GM18511 (cell line): Measurements from ENCODE around the gene SCYGR4.
A peak's percentile ranks its signal among the peaks of the same experiment; 100 is the strongest.
"Not testable (repeated sequence)": the region's sequence is repeated elsewhere in the genome, so short reads cannot be mapped to it uniquely, and the experiment has no call there.

Experiments
- ATAC-seq: cut with Tn5 transposase; IDR thresholded peaks from one replicate; pipeline ENCODE4 v1.9.1; 2021; ENCODE audit warnings: mild to moderate bottlenecking, moderate library complexity; ENCODE audit not compliant: unreplicated experiment

Gene SCYGR4, protein sequence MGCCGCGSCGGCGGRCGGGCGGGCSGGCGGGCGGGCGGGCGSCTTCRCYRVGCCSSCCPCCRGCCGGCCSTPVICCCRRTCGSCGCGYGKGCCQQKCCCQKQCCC

DNA sequence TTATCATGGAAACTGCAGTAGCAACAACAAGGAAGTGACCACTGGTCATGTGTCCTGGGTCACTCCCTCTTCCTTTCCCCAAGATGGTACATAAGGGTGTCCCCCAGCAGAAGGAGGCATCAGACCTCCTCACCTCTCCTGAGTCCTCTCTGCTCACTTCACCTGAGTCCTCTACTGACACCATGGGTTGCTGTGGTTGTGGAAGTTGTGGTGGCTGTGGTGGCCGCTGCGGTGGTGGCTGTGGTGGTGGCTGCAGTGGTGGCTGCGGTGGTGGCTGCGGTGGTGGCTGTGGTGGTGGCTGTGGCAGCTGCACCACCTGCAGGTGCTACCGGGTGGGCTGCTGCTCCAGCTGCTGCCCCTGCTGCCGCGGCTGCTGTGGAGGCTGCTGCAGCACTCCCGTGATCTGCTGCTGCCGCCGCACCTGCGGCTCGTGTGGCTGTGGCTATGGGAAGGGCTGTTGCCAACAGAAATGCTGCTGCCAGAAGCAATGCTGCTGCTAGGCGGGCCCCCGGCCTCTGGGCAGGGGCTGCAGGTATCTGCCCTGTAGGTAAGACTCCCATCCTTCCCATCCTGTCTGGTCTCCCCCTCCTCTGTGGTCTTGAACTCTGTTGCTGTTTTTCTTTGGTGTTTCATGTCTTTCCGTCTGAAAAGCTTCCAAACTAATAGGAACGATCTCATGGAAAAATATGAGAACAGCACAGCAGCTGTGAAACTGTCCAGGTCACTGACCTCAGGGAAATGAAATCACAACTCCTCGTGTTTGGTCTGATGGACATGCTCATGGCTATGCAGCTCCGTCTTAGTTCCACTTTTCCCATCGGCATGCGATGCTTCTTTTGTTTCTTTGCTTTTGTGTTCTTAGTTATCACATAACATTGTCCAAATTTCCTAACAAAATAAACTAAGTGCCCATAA lies at the start of gene SCYGR4:
TSS of gene SCYGR4 (plus strand) at position 183 of the 915 bp plus-strand sequence. CDS start at position 183, 0 bp downstream.
- ATAC-seq, result no peak

DNA sequence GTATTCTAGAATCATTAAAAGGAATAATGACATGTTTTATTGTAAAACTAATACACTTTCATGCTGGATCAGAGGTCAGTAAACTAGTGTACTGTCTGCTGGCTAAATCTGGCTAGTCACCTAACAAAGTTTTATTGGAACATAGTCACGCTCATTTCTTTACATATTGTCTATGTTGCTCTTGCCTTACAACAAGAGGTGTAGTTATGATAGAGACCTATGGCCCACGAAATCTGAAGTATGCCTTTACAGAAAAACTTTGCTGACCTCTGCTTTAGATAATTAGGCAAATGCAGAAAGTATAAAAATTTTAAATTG lies 48.5 kb upstream of the SCYGR4 start:
- ATAC-seq, result no peak

DNA sequence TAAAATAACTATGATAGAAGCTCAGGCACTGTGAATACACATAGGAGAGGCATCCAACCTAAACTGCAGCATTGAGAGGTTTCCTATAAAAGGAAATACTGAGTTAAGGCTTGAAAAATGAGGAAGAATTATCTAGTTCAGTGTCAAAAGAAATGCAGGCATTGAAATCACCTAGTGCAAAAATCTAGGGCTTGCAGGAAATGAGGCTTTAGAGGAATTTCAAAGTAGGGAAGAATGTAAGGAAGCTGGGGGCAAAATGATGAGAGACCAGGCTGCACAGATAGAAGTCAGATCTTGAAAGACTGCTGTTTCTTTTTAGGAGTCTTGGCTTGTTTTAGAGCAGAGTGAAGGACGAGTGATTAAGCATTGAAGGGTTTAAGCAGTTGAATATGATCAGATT lies 46.7 kb upstream of the SCYGR4 start:
- ATAC-seq, result no peak

DNA sequence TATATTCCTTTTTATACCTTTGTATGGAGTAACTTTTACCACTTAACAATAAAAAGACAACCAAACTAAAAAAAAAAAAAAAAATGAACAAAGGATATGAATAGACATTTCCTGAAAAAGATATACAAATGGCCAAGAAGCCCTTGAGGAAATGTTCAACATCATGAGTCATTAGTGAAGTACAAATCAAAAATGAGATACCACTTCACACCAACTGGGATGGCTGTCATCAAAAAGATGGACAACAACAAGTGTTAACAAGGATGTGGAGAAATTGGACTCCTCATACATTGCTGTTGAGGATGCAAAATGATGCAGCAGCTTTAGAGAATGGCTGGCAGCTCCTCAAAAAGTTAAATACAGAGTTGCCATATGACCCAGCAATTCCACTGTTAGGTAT lies 41.2 kb upstream of the SCYGR4 start:
- ATAC-seq, result no peak

DNA sequence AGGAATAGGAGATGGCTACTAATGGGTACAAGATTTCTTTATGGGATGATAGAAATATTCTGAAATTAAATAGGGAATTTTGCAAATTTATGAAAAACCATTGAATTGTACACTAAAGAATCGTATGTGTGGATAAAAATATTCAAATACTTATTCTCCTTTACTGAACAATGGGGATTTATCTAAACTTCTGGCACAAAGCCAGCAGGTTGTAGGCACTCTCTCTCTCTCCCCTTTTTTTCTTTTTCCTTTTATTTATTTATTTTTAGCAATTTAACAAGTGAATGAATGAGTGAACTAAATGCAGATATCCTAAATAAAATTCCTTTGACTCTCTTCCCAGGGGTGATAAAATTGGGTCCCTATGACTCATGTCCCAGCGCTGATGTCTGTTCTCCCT lies 40.5 kb upstream of the SCYGR4 start:
- no peak for ATAC-seq

DNA sequence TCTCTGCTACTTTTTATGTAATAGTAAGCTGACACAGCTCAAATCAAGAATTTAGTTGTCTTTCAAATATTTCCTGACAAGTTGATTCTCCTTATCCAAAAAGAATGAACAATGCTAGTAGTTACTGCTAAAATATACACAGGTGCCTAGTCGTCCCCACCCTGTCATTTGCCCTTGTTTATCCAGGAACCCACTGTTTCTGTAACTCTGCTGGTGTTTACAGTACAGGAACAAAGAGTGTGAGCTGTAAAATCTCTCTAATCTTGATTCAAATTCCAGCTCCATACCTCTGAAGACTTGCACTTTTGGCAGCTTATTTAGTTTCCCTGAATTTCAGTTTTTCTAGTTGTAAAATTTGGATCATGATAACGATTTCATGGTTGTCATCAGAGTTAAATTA lies 39.7 kb upstream of the SCYGR4 start:
- ATAC-seq, result no peak

DNA sequence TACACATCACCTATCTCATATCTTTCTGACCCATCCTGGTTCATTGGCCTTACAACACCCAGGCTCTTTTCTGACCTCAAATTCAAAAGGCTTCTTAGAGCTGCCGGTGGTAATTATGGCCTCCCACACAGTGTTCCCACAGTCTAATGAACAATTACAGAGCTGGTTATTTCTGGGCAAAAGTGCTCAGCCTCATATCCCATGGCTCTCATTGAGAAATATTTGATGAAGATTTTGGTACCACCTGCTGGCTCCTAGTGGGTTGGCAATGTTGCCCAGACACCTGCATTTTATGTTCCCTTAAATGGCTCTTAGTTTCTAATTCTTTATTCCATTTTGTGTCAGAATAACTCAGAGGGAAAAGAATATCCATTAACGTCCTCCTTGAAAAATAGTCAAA lies 38.7 kb upstream of the SCYGR4 start:
- no peak for ATAC-seq

DNA sequence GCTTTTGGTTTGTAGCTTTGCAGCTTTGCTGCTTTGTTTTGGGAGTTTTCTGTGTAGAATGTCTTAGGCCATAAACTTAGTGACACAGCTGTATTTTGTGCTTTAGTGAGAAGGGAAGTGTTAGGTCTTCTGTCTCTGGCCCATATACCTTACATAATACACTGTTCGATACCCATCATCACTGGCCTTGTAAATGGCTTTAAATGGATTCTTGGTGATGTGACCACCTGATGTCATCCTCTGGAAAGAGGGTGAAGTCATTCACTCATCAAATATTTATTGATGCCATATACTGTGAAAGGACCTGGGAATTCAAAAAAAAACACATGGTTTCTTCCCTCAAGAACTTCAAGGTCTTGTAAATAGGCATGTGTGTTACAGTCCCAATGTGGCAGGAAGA lies 37.5 kb upstream of the SCYGR4 start:
- no peak for ATAC-seq

DNA sequence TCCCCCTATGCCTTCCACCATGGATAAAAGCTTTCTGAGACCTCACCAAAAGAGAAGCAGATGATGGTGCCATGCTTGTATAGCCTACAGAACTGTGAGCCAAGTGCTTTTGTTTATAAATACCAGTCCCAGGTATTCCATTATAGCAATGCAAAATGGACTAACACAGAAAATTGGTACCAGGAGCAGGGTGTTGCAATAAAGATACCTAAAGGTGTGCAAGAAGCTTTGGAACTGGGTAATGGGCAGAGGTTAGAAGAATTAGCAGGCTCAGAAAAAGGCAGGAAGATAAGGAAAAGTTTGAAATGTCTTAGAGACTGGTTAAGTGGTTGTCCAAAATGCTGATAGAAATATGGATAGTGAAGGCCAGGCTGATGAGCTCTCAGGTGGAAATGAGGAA lies 34.9 kb upstream of the SCYGR4 start:
- ATAC-seq, result no peak

DNA sequence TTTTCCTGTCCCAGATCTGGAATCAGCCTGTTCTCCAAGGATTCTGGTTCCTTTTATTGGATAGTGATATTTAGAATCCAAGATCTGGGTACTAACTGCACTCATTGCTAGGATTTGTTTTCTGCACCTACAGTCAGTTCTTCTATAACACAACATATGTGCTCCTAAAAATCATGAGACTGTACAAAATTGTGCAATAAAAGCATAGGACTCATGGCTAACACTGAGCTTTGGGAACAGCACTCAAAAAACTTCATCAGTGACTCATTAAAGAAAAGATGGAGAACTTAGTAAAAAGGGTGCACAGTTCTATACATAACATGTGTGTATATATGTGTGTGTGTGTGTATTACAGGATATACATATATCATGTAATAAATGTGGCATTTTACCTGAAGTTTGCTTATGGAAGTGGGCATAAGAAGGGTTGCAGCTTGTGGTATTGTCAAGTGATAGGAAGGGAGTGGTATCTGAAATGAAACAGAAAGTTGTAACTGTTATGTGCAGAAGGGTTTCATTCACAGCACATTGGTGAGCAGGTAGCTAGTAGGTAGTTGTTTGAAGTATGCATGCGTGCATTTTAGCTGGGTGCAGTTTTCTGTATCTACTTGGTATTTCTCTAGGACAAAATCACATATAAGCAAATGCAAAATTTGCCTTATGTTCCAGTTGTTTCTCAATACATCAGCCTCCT lies 24.5 kb upstream of the SCYGR4 start:
- peak; percentile 86 for ATAC-seq

DNA sequence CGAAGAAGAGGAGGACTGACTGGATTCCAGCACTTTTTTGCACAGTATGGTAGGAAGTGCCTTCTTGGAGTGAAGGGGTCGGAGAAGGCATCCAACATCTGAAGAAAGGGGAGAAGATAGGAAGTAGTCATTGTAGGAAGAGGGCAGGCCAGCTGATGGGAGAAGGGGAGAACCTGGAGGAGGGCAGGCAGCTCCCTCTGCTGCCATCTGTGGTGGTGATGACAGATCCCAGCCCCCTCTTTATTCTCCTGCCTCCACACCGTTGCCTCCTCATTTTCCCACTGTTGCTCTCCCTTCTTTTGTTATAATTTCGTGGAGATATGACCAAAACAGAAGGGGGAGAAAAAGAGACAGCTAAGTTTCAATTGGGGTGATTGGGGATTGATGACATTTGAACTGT lies 21.5 kb upstream of the SCYGR4 start:
- ATAC-seq, result no peak

DNA sequence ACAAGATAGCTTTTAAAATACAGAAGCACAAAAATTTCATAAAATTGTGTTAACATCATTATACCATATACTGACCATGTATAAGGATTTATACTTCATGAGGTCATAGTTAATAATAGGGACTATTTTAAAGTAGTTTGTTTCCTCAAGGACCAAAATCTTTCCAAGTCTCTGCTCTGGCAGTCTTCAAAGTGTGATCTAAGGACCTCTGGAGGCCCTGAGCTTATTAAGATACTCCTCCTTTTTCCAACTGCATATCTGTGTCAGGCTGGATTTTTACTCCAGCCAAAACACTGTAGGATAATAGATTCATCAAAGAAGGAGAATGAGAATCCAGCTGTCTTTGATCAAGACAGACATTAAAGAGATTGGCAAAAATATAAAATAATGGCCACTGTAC lies 20.3 kb upstream of the SCYGR4 start:
- no peak for ATAC-seq

DNA sequence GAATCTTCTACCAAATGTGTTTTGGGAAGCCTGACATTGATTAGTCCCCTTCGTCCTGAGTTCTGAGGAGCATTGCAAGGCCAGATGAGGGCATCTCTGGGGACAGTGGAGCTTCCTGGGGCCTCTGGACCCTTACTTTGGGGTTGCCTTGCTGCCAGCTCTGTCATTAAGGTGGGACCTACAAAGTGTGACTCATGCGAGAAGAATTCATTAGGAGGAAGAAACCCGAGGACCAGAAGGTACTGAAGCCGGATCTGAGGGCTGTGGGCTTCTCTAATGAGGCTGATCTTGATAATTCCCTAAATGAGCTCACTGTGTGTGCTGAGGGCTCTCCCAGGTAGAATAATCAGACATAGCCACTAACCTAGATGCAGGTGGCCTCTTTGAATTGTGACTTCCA lies 19.3 kb upstream of the SCYGR4 start:
- no peak for ATAC-seq

DNA sequence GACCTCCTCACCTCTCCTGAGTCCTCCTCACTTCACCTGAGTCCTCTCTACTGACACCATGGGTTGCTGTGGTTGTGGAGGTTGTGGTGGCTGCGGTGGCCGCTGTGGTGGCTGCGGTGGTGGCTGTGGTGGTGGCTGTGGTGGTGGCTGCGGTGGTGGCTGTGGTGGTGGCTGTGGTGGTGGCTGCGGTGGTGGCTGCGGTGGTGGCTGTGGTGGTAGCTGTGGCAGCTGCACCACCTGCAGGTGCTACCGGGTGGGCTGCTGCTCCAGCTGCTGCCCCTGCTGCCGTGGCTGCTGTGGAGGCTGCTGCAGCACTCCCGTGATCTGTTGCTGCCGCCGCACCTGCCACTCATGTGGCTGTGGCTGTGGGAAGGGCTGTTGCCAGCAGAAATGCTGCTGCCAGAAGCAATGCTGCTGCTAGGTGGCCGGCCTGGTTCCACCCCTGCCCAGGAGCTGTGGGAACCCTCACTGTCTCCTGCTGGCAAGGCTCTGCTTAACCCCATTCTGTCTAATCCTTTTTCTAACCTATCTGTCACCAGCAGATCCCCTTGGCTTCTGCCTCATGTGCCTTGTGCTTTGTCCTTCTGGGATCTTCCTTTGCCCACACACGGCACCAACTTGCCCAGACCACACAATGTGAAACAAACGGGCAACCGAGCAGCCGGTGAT lies 18.3 kb upstream of the SCYGR4 start, which contains the start of gene SCYGR2:
TSS of gene SCYGR2 (plus strand) at position 59 of the 669 bp plus-strand sequence. CDS start at position 59, 0 bp downstream.
- ATAC-seq, result not testable (repeated sequence)

DNA sequence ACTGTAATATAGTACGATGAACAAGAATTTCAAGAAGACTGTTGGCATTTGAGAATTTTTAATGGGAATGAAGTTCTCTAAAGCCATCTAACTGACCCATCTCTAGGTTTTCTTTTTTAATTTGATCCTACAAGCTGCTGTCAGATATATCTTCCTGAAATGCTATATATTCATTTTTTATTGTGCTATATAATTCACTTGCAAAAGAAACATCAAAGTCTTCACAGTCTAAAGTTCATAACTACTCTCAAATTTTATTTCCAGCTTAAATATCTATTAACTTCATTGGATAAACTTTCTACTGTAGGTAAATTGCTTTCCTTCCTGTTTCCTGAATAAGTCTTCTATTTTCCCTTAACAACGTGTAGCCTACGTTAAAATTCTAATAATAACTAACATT lies 14.9 kb upstream of the SCYGR4 start:
- ATAC-seq, result no peak

DNA sequence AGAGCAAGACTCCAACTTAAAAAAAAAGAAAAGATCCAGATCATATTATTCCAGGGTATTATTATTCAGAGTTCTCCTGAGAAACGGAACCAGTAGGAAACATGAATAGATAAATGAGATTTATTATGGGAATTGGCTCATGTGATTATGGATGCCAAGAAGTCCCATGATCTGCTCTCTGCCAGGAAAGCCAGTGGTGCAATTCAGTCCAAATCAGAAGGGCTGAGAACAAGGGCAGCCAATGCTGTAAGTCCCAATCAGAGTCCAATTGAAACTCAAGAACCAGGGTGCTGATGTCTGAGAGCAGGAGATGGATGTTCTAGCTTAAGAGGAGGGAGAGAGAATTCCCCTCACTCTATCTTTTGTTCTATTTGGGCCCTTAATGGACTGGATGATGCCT lies 10.8 kb upstream of the SCYGR4 start:
- ATAC-seq, result no peak

DNA sequence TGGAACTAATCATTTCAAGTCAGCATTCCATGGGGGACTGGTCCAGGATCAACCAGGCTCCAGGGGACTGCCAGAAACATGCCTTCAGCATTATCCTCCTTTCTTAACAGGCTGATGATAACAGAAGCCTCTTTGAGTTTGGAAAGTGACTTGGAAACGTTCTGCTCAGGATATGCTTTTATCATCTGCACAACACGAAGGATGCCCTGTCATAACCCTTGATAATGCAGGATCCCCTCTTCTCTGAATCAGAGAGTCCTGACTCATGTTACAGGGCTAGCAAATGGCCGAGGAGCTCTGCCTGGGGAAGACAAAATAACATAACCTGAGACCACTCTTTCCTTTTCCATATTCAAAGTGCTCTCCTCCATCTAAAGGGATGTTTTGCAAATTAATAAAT lies 9.4 kb upstream of the SCYGR4 start:
- no peak for ATAC-seq

DNA sequence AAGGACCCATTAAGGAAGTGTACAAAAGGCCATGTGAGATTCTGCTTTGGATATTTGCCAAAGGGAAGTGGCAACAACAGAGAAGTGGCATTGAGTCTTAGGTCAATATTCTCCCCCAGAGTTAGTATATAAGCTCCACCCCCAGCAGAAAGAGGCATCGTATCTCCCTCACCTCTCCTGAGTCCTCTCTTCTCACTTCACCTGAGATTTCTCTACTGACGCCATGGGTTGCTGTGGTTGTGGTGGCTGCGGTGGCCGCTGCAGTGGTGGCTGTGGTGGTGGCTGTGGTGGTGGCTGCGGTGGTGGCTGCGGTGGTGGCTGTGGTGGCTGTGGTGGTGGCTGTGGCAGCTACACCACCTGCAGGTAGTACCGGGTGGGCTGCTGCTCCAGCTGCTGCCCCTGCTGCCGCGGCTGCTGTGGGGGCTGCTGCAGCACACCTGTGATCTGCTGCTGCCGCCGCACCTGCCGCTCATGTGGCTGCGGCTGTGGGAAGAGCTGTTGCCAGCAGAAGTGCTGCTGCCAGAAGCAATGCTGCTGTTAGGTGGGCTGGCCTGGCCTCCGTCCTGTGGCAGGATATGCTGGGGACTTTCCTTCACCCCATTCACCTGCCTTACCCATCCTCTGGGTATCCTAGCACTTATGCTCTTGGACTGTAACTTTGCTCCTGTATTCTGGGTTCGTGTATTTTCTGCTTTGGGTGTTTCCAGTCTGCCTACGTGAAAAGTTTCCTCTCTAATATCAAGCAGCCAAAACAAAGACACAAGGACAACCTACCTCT lies 8.5 kb upstream of the SCYGR4 start:
- ATAC-seq, result peak; percentile 76

DNA sequence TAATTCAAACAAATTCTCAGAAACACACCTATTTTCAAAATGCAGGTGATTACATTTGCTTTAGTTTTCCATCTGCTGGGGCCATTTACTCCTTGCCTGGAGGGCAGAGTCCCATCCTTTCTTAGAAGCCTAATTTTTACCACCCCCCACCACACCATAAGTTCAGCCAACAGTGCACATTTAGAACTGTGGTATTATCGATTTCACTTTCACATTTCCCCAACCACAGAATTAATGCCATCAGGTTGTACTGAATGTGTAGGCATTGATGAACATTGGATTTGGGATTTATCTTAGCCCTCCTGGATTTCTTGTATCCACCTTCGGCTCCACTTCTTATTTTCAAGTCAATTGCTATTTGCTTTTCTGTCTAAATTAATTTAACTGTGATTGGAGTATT lies 7.2 kb upstream of the SCYGR4 start:
- ATAC-seq, result peak; percentile 53

DNA sequence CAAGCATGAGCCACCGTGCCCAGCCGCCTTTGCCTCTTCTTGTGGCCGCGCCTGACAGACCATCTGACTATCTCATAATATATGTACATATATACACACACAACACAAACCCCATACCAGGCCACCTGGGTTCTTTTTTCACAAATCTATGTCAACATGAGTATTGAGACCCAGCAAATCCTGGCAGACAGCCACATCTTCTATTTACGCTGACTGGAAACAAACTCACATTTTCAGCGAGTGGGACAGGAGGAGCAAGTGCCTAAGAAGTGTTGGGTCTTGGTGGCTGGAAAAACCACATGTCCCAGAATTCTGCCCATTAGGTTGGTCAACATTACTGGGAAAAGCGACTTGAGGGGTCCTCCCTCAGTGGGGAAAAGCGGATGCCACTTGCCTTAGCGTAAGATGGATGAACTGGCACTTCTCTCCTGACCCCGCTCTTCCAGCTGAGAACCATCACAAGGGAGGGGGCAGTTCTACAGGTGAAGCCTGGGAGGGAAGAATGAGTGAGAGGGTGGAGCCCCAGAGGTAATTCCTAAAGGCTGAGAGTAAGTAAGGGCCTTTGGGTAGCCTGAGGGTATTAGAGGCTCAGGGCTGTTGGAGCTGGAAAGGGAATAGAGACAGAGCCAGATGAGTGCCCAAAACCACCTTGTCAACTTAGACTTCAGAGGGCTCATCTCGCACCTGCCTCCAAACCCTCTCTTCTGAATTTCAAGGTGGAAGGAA lies 4.6 kb upstream of the SCYGR4 start:
- ATAC-seq, result no peak
